GM18951 (cell line): Measurements from ENCODE around the gene NCOA1.

Experiments
- POLR2A ChIP-seq: IDR thresholded peaks from 4 replicates; pipeline ENCODE4 v1.6.1; 2011; ENCODE audit warnings: mild to moderate bottlenecking; ENCODE audit not compliant: insufficient read length, insufficient read depth; ENCODE audit errors: extremely low read depth
- in situ Hi-C: fragments of 300-500 bp; cut with MboI; formaldehyde crosslinking; loops from one replicate; pipeline ENCODE4 v1.12.0; 2022; ENCODE audit warnings: low sequenced_read_pairs, mixed read lengths, inconsistent platforms; ENCODE audit not compliant: unreplicated experiment

Gene NCOA1

DNA sequence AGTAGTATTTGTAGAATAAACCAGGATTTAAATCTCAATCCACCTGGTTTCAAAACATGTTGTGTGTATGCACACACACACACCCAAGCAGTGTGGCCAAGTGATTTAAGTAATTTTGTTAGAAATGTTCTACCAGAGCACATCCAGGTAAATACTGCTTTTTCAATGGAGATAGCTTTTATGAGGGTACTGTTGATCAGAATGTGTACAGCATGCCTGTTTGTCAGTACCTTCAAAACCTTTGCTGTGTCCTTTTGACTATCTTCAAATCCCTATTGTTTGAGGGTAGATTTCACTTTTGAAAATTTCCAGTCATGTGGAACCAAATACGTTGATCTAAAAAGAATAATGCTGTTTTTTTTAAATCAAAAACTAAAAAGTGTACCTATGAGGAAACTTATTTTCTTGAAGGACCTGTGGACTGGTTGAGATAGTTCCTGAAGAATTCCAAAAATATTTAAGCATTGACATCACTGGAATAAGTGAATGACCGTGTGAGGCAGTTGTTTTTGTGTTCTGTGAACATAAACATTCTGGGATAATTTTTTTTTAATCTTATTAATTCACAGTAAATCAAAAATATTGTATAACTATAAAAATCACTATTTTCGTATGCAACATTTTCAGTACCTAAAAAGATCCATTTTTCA lies 231.2 kb downstream of the NCOA1 start:
- in situ Hi-C loops: no loop called here
- TF ChIP-seq POLR2A: no peak

DNA sequence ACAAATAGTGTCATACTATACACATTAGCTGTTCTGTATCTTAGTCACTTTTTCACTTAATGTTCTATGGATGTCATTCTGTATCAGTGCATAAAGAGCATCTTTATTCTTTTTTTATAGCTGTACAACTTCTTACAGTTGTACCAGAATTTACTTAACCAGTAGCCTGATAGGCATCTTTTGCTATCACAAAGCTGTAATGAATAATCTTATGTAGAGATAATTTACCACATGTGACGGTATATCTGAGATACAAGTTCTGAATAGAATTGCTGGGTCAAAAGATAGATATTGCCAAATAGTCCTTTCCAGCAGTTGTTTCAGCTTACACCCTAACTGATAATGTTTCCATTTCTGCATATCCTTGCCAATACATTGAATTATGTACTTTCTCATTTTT lies 232.1 kb downstream of the NCOA1 start:
- in situ Hi-C loops: no loop called here
- TF ChIP-seq POLR2A: no peak

DNA sequence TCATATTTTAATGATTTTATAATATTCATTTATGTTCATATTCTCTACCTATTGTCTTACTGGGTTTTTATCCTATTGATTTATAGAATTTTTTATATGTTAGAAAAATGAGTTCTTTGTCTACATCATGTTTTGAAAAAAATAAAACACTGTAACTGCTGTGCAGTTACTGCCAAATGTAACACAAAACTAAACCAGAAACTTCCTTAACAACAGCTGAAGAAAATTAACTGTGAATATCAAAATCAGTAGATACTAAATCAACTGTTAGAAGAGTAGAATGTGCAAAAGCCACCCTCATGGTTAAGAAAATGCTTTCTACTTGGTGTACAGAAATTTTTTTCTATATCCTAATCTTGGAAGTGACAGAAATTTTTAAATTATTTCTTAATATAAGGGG lies 232.6 kb downstream of the NCOA1 start:
- in situ Hi-C loops: no loop called here

DNA sequence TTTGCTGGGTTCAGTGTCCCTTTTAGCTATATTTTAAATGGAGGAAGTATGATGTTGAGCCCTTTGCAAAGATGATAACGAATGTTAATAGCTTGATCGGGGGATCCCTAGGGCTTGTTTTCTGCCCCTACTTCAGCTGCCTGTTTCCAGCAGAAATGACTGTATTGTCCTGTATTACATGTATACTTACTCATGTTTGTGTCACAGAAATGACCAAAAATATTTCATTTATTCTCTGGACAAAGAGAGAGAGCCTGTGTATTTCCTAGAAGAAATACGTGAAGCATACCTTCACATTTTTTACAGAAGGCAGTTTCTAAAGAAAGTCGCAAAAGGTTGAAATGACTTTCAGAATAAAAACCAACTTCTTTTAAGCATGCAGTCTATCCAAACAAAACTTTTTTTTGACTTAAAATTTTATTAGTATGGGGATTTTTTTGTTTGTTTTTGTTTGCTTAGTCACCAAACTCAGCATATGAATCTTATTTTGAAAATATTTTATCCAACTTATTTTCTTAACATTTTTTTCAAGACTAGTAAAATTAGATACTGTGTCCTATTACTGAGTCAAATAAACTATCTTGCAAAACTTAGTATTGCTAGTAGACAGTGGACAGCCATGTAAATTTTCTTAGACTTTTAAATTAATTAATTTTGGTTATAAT lies 233.2 kb downstream of the NCOA1 start:
- in situ Hi-C loops: no loop called here
- no peak for TF ChIP-seq POLR2A

More for the DNA sequence above, 232.6 kb downstream of the NCOA1 start:
- no peak for TF ChIP-seq POLR2A

DNA sequence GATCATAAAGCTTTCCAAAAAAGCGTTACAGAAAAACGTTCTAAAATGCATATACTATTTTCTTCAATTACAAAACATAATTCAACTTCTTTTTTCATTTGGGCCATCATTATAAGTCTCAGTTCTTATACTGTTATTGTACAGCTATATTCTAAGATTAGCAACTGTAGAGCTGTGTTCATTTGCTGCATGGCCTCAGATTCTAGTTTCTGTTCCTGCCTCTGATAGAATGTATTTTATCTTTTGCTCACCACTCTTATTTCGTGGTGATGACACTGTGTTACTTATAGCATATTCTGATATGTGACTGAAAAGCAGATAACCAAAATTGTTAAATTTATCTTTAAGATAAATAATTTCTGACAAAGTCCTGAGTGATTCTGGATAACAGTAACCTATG lies 234.9 kb downstream of the NCOA1 start:
- in situ Hi-C loops: no loop called here
- TF ChIP-seq POLR2A: no peak

DNA sequence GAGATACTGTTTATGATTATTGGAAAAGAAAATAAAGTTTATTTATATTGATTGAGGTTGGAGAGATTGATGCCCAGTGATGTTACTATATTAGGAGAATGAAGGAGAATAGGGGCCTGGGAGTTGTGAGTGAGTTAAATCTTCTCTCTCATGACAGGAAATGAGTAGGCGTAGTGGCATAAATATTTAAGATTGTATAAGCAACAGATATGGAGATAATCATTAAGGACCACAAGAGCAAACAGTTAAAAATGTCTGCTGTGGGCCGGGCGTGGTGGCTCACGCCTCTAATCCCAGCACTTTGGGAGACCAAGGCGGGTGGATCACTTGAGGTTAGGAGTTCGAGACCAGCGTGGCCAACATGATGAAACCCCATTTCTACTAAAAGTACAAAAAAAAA lies 239.4 kb downstream of the NCOA1 start:
- no peak for TF ChIP-seq POLR2A
- in situ Hi-C loops: no loop called here

DNA sequence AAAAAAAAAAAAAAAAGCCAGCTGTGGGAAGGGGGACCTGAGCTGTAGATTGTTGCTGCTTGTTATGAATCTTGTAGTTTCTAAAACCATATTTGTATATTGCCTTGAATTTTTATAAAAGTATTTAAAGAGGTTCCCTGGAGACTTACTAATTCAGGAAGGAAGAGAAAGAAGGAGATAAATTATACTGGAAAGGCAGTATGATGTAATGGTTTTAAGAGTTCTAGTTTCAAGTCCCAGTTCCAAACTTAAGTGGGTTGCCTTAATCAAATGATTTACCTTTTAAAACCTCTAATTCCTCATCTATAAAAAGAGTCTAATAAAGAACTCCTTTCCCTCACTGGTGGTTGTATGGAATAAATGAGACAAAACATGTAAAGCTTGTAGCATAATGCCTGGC lies 240.0 kb downstream of the NCOA1 start:
- no peak for TF ChIP-seq POLR2A
- in situ Hi-C loops: no loop called here

DNA sequence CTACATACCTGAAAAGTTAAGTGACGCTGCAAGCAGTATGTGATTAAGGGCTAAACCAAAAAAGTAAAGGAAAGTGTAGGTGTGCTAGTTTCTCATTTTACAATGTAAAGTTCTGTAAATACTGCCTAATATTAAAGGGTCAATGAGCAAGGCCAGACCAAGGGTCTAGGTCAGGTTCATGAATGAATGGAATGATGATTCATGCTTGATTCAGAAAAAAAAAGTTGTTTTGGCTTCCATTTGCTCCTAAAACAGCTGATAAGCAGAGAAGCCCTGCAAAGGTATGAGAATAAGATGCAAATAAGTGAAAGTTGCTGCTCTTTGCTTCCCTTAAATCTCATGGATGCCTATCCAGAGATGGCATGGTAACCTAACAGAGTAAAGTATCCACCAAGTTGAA lies 240.9 kb downstream of the NCOA1 start:
- TF ChIP-seq POLR2A: no peak
- in situ Hi-C loops: no loop called here

DNA sequence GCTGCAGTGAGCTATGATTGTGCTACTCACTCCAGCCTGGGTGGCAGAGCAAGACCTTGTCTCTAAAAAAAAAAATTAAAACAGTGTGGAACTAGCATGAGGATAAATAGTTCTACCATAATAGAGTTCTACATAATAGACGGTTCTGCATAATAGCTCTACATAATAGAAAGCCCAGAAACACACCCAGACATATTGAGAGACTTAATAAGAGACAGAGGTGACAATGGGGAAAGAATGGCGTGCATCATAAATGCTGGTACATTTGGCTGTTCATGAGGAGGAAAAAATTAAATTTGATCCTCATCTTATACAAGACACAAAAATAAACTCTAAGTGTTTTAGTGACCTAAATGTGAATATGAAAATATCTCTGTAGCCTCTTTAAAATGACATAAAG lies 243.7 kb downstream of the NCOA1 start:
- TF ChIP-seq POLR2A: no peak
- in situ Hi-C loops: no loop called here

DNA sequence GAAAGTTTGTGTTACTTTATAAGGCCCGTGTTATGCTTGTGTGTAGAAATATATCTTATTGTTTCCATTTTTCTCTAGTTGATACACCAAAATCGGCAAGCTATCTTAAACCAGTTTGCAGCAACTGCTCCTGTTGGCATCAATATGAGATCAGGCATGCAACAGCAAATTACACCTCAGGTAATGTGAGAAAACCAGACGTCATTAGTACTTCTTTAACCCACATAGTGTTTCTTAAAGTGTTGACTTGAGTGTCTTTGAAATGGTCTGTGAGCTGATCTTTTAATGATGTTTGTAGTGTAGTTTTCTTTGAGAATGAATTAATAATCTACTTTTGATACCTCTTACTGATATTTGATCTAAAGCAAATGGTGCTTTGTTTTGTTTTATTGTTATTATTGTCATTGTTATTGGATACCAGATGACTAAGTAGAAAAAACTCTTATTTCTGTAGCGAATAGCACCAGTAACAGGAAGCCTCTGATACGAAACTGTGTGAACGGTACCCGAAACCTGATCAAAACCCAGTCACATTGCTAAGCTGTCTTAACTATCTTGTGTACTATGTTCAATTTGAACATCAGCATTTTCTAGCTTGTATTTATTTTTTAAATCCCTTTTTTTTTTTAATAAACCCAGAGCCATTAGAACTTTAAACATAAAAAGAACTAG lies 248.4 kb downstream of the NCOA1 start:
- in situ Hi-C loops: no loop called here
- TF ChIP-seq POLR2A: no peak

DNA sequence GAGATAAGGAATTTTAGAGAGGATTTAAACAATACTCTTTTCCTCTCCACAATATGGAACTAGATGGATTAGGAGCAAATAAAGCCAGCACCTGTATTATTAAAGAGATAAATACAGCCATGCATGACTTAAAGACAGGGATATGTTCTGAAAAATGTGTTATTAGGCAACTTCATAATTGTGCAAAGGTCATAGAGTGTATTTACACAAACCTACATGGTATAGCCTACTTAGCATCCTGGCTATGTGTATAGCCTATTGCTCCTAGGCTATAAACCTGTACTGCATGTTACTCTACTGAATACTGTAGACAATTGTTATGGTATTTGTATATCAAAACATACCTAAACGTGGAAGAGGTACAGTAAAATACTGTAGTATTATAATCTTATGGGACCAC lies 249.1 kb downstream of the NCOA1 start:
- no peak for TF ChIP-seq POLR2A
- in situ Hi-C loops: no loop called here

DNA sequence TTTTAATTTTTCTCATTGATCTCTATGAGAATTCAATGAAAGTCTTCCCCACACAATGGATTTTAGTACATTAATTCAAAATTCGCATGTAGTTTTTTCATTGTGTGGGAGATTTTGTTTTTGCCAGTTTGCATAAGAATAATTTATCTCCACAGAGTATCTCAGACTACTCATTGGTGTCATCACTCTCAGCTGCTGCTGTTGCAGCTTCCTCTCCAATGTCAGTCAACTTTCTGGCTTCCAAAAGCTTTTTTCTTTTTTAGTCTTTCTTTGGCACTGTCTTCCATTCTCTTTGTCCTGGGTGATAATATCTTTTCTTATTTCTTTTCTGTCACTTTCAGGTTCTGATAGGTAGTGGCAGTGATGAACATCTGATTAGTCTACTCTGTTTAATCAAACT lies 251.7 kb downstream of the NCOA1 start:
- in situ Hi-C loops: no loop called here
- no peak for TF ChIP-seq POLR2A

DNA sequence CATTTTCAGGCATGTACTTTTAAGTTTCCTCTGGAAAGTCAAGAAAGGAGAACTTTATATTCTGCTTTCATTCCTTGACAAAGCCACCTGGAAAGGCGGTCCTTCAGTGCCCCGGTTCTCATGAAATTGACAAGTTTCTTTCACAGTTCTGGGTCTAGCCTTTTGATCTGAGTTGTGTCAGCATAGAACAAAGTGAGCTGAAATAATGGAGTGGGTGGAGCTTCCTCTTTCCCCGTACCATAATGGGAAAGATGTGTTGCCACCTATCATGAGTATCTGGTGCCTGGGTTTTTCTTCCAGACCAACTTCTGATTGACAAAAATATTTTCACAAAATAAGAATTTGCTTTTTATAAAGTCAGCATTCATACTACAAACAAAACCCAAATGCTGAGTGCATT lies 252.9 kb downstream of the NCOA1 start:
- TF ChIP-seq POLR2A: no peak
- in situ Hi-C loops: no loop called here

DNA sequence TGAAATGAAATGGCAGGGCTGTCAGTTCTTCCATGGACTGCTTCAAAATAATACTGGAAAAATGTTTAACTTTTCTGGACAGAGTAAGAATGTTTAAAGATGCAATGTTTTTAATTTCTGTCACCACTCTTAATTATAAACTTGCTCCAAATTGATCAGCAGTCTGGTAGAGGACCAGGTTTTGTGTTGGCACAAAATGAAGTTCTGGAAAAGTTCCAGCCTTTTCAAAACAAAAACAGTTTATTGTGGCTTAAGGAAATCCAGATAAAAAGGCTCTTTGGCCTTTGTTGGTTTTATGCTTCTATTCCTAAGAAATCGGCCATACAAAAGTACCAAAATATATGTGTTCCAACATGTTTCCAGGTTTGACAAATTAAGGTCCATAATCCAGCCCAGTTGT lies 253.3 kb downstream of the NCOA1 start:
- TF ChIP-seq POLR2A: no peak
- in situ Hi-C loops: no loop called here
